Small intestine (tissue), 16 donors: ENCODE measurements around the gene PSPN. TPM values are rescaled to one million over a fixed set of nuclear protein-coding genes. Genes with fewer than 3 reads are reported as not detected.

Experiments
- DNase-seq, 2 donors: peaks; one replicate each; pipeline versions ENCODE4 v3.0.0 to v3.0.0-alpha.2; 2013
- FAIRE-seq: peaks from 2 replicates; lab custom pipeline; 2012; peaks lifted over from hg19 to GRCh38; lab: Jason Lieb, UNC
- H3K27ac ChIP-seq, 3 donors: one replicate each; pipeline ENCODE4 v1.5.1; 2013; ENCODE audit warnings: low read length in 2 of 3, mild to moderate bottlenecking in 2 of 3, control low read depth in 1 of 3, inconsistent platforms in 1 of 3, low read depth in 1 of 3, moderate library complexity in 1 of 3
- H3K27me3 ChIP-seq, 3 donors: one replicate each; pipeline ENCODE4 v1.6.1; 2013; ENCODE audit warnings: low read length in 3 of 3, inconsistent platforms in 1 of 3; ENCODE audit not compliant: control insufficient read depth in 3 of 3, insufficient read depth in 3 of 3
- H3K36me3 ChIP-seq, 3 donors: one replicate each; pipeline ENCODE4 v1.6.1; 2013; ENCODE audit warnings: low read length in 3 of 3, inconsistent platforms in 1 of 3, low read depth in 1 of 3, mild to moderate bottlenecking in 1 of 3, moderate library complexity in 1 of 3; ENCODE audit not compliant: control insufficient read depth in 3 of 3, insufficient read depth in 2 of 3
- H3K4me1 ChIP-seq, 3 donors: one replicate each; pipeline ENCODE4 v1.6.1; 2013; ENCODE audit warnings: low read length in 2 of 3, inconsistent platforms in 1 of 3, low read depth in 1 of 3, mild to moderate bottlenecking in 1 of 3, moderate library complexity in 1 of 3; ENCODE audit not compliant: control insufficient read depth in 3 of 3, insufficient read depth in 2 of 3
- H3K4me3 ChIP-seq, 3 donors: one replicate each; pipeline ENCODE4 v1.5.1; 2013; ENCODE audit warnings: low read length in 3 of 3, control low read depth in 1 of 3, inconsistent platforms in 1 of 3, low read depth in 1 of 3, mild to moderate bottlenecking in 1 of 3, moderate library complexity in 1 of 3
- H3K9me3 ChIP-seq, 2 donors: one replicate each; pipeline ENCODE4 v1.6.1; 2013; ENCODE audit warnings: low read depth in 1 of 2, low read length in 1 of 2; ENCODE audit not compliant: control insufficient read depth in 2 of 2, insufficient read depth in 1 of 2
- WGBS, 3 donors: extraction: QIAGEN DNeasy Blood & Tissue Kit; methylation state at CpG; one replicate each; pipeline ENCODE4 v1.1.7; 2013; 5-methylcytosine and 5-hydroxymethylcytosine counted together
- long read RNA-seq, 10 donors: transcript quantifications; one replicate each; lab custom pipeline, GENCODE V29; 2026
- polyA plus RNA-seq, 4 donors: library from polyadenylated mRNA; stranded (reverse) in 3 of 4; unstranded in 1 of 4; fragments of 200-250 nt in 3 of 4; fragments of 120-200 nt in 1 of 4; gene quantifications; one replicate each; pipeline versions ENCODE4 v1.2.1 to v1.2.3, GENCODE V29; 2013
- donor health status: healthy with polysubstance abuse.
- donor health status: control.
- donor health status: control.
- donor health status: Bipolar disorder and iron deficiency.
- donor health status: healthy.

Gene PSPN, protein sequence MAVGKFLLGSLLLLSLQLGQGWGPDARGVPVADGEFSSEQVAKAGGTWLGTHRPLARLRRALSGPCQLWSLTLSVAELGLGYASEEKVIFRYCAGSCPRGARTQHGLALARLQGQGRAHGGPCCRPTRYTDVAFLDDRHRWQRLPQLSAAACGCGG
- 1 to 10 TPM; 1.1 to 2.6 (median 1.2) TPM for polyA plus RNA-seq
- long read RNA-seq, donor 1, result 0 reads
- long read RNA-seq, donor 2, transcript PSPN-202 (1 exons, 3,911 nt), result major isoform, 8 of 8 reads
- long read RNA-seq, donor 2, partial matches to known transcripts, result 0 of 8 reads
- long read RNA-seq, donor 2, other reads (novel, unspliced or antisense), result 0 of 8 reads
- long read RNA-seq, donor 3, transcript PSPN-202 (1 exons, 3,911 nt), result major isoform, 22 of 22 reads
- long read RNA-seq, donor 3, partial matches to known transcripts, result 0 of 22 reads
- long read RNA-seq, donor 3, other reads (novel, unspliced or antisense), result 0 of 22 reads
- long read RNA-seq, donor 4, result 0 reads
- long read RNA-seq, donor 5, partial matches to known transcripts, result 0 of 2 reads
- long read RNA-seq, donor 5, other reads (novel, unspliced or antisense), result 0 of 2 reads
- long read RNA-seq, donor 6, transcript PSPN-202 (1 exons, 3,911 nt), result major isoform, 14 of 14 reads
- long read RNA-seq, donor 6, partial matches to known transcripts, result 0 of 14 reads
- long read RNA-seq, donor 6, other reads (novel, unspliced or antisense), result 0 of 14 reads
- long read RNA-seq, donor 7, transcript PSPN-202 (1 exons, 3,911 nt), result major isoform, 23 of 23 reads
- long read RNA-seq, donor 7, partial matches to known transcripts, result 0 of 23 reads
- long read RNA-seq, donor 7, other reads (novel, unspliced or antisense), result 0 of 23 reads
- long read RNA-seq, donor 8, result 0 reads
- long read RNA-seq, donor 9, partial matches to known transcripts, result 0 of 2 reads
- long read RNA-seq, donor 9, other reads (novel, unspliced or antisense), result 0 of 2 reads
- long read RNA-seq, donor 10, transcript PSPN-202 (1 exons, 3,911 nt), result major isoform, 16 of 16 reads
- long read RNA-seq, donor 10, partial matches to known transcripts, result 0 of 16 reads
- long read RNA-seq, donor 10, other reads (novel, unspliced or antisense), result 0 of 16 reads

GRCh38 chr19:6375411-6376010 lies at the start of gene PSPN:
PSPN (minus strand) TSS chr19:6375933; CDS start chr19:6375849, 84 bp downstream.
- Histone ChIP-seq H3K27ac (no peak within 1 kb of the TSS), H3K4me3 (no peak within 1 kb of the TSS), H3K36me3 (peaks cover 6 to 56% (median 14%) of the 10 kb centered on the region in 3 donors), H3K27me3 (no peaks in the 10 kb centered on the region), H3K9me3 (peaks cover 0 to 9% of the 10 kb centered on the region in 2 donors), H3K4me1 (peaks cover 0 to 8% (median 0%) of the 10 kb centered on the region in 3 donors)
- FAIRE-seq, result no peak
- 87 to 89% (median 87%) methylated on average over 21 to 25 of the region's 25 CpGs for WGBS, 3 donors
- DNase-seq, result no peak

GRCh38 chr19:6424939-6425731 lies 49.4 kb upstream of the PSPN start:
- Histone ChIP-seq H3K27me3 (peaks cover 0 to 7% (median 0%) of the 10 kb centered on the region in 3 donors), H3K27ac (peak overlapping the region; percentile 32 to 79 (median 38)), H3K9me3 (peaks cover 0 to 6% of the 10 kb centered on the region in 2 donors), H3K4me1 (peaks cover 0 to 11% (median 0%) of the 10 kb centered on the region in 3 donors), H3K36me3 (peaks cover 0 to 26% (median 3%) of the 10 kb centered on the region in 3 donors), H3K4me3 (peak overlapping the region in 2 of 3 donors; percentile 7 to 10)
- WGBS, 3 donors, result 7 to 10% (median 9%) methylated on average over 43 of the region's 43 CpGs
- FAIRE-seq (peak; percentile 98), DNase-seq (peak; percentile 100)

- Histone ChIP-seq H3K4me3 (peak within 1 kb of the TSS; percentile 74 to 97 (median 94)), H3K27ac (peak within 1 kb of the TSS; percentile 37 to 79 (median 38)), H3K4me1 (peaks cover 0 to 11% (median 0%) of the 10 kb centered on the region in 3 donors), H3K9me3 (peaks cover 0 to 6% of the 10 kb centered on the region in 2 donors), H3K36me3 (peaks cover 2 to 34% (median 10%) of the 10 kb centered on the region in 3 donors), H3K27me3 (peaks cover 0 to 3% (median 0%) of the 10 kb centered on the region in 3 donors)
- DNase-seq (peak in 1 of 2 donors; percentile 38), FAIRE-seq (no peak)
- 0 to 1% (median 1%) methylated on average over 43 to 114 of the region's 114 CpGs for WGBS, 3 donors
Observed at GRCh38 chr19:6424195-6424938, 48.6 kb upstream of the PSPN start, which contains the start of gene KHSRP. KHSRP (minus strand) TSS chr19:6424811; CDS start chr19:6424701, 110 bp downstream.

DNA sequence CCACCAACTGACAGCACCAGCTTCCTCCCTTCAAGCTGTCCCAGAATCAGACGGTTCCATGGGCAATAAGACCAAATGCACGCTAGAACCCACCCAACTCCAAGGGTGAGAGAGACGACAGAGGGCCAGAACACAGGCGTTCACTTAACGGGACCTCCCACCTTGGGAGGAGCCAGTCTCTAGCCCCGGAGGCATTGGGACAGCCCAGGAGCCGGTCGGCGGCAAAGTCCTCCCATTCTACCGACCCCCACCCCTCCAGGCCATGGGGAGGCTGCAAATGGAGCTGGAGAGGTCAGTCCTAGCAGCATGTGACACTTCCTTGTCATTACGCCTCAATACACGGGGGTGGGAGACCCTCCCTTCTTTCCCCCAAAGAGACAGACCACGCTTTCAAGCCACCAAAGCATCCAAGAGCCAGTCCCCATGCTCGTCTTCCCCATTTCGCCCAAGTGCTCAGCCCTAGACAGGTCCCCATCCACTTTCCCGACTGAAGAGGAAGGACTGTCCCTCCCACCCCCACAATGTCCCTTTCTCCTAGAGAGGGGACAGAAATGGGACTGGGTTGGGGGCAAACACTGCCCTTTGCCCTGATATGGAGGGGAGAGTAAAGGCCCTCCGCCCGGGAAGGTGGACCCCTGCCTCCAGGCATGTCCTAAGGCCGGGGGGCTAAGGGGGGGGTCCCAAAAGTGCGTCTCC lies 47.9 kb upstream of the PSPN start:
- peaks cover 0 to 11% (median 0%) of the 10 kb centered on the region in 3 donors for H3K4me1 ChIP-seq
- H3K27ac ChIP-seq, result peak overlapping the region; percentile 24 to 70 (median 37)
- peaks cover 0 to 6% of the 10 kb centered on the region in 2 donors for H3K9me3 ChIP-seq
- peak; percentile 55 to 70 for DNase-seq
- H3K27me3 ChIP-seq, result no peaks in the 10 kb centered on the region
- WGBS, 3 donors, result 0 to 1% (median 1%) methylated on average over 19 to 20 of the region's 20 CpGs
- peak overlapping the region; percentile 74 to 97 (median 94) for H3K4me3 ChIP-seq
- FAIRE-seq, result no peak
- peaks cover 9 to 41% (median 10%) of the 10 kb centered on the region in 3 donors for H3K36me3 ChIP-seq

DNA sequence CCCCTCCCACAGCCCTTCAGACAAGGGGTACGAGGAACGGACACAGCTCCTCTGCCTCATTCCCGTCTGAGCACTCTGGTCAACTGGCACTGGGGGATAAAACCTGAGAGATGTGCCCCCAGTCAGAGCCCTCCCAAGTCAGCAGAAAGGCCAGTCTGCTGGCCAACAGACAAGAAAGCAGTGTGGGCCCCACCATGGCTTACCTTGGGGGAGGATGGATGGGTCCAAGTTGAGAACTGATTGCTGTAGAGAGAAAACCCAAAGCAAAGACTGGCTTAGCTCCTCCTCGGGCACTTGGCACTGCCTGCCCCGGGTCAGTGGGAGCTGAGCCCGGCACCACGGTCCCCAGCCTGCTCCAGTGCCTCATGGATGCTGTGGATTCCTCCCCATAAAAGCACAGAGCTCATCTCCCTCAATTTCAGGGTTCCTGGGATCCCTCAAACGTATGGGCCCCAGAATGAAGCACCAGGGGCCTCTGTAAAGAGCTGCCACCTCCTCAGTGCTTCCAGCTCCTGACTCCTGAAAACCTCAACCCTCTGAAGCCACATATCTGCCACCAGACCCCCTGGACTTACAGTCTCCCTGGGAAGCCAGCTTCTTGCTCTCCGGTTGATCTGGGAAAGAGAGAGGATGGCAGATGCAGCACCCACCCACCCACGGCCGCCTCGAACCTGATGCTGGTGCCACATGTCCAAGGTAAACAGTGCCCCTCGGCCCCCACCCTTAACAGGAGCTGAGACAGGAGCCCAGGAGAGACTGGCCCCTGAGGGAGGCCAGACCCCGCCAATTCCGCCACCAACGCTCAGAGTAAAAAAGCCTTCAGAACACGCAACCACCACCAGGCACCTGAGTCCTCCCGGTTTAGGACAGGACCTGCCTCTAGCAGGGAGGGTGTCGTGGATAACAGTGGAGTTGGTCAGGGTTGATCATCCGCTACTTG lies 45.6 kb upstream of the PSPN start:
- WGBS, 3 donors, result 79% methylated on average over 20 of the region's 20 CpGs
- Histone ChIP-seq H3K4me3 (no peak overlapping the region), H3K9me3 (peaks cover 0 to 6% of the 10 kb centered on the region in 2 donors), H3K36me3 (peaks cover 17 to 64% (median 27%) of the 10 kb centered on the region in 3 donors), H3K4me1 (peaks cover 0 to 11% (median 0%) of the 10 kb centered on the region in 3 donors), H3K27ac (no peak overlapping the region), H3K27me3 (no peaks in the 10 kb centered on the region)
- FAIRE-seq, result no peak
- no peak for DNase-seq

GRCh38 chr19:6418562-6418932 lies 42.8 kb upstream of the PSPN start:
- no peaks in the 10 kb centered on the region for H3K27me3 ChIP-seq
- FAIRE-seq (no peak), DNase-seq (no peak)
- H3K9me3 ChIP-seq, result no peaks in the 10 kb centered on the region
- H3K36me3 ChIP-seq, result peaks cover 31 to 90% (median 40%) of the 10 kb centered on the region in 3 donors
- WGBS, 3 donors, result 77 to 91% (median 84%) methylated on average over 18 to 19 of the region's 19 CpGs
- no peak overlapping the region for H3K27ac ChIP-seq
- peaks cover 0 to 6% (median 0%) of the 10 kb centered on the region in 3 donors for H3K4me1 ChIP-seq
- no peak overlapping the region for H3K4me3 ChIP-seq
